ENCODE measurements around the gene OR5D13.

OR5D13 gene, protein sequence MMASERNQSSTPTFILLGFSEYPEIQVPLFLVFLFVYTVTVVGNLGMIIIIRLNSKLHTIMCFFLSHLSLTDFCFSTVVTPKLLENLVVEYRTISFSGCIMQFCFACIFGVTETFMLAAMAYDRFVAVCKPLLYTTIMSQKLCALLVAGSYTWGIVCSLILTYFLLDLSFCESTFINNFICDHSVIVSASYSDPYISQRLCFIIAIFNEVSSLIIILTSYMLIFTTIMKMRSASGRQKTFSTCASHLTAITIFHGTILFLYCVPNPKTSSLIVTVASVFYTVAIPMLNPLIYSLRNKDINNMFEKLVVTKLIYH

GRCh38 chr11:55773138-55773537 lies at the start of gene OR5D13:
OR5D13 (plus strand) TSS chr11:55773438; CDS start chr11:55773438, 0 bp downstream.
- DNase-seq: no peak

- no peak for DNase-seq
Measured at GRCh38 chr11:55726715-55727324, 46.4 kb upstream of the OR5D13 start.

DNA sequence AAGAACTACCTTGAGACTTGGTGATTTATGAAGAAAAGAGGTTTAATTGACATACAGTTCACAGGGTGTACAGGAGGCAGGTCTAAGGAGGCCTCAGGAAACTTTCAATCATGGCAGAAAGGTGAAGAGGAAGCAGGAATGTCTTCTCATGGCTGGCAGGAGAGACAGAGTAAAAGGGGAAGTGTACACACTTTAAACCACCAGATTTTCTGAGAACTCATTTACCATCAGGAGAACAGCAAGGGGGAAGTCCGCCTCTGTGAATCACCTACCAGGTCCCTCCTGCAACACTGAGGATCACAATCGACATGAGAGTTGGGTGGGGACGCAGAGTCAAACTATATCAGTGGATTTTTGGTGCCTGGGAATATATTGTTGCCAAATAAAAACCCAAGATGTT lies 40.3 kb upstream of the OR5D13 start:
- no peak for DNase-seq

DNA sequence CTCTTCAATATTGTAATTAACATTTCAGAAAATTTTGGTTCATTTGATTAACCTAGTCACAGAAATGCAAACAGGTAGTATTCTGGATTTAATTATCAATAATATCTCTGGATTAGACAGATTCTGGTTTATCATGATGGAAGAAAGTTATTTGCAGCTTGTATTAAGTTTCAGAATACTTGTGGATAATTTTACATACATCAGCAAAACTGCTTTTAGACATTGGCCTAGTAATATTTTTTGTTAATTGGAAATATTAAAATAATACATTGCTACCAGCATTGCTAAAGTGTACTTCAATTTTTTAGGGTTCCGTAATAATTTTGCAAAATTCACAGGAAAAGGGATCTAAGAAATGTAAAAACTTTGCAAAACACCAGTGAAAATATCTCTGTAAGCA lies 18.4 kb downstream of the OR5D13 start:
- no peak for DNase-seq

GRCh38 chr11:55793321-55793720 lies 20.1 kb downstream of the OR5D13 start:
- DNase-seq: no peak

DNA sequence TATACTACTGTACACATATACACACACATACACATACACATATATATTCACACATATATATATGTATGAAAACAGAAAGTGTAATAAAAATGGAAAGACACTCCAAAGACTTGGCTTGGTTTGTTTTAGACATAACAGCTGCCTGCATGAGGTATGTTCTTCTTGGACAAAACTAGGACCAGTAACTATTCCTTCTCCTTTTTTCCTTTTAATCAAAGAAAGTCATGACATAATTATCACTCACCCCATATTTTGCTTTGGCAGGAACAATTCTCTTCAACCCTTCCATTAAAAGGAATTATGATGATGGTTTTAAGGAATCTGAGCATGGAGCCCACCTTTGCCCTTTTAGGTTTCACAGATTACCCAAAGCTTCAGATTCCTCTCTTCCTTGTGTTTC lies 22.0 kb downstream of the OR5D13 start, which contains the start of gene OR5D14:
Gene OR5D14, plus strand, starts transcription at position 301 of the 400 bp plus-strand sequence. Its CDS starts 0 bp downstream, at position 301.
- DNase-seq: no peak

GRCh38 chr11:55806248-55806647 lies 33.0 kb downstream of the OR5D13 start:
- DNase-seq: no peak

- DNase-seq: no peak
Measured at GRCh38 chr11:55811067-55811466, 37.8 kb downstream of the OR5D13 start, which contains the start of gene OR5L1. OR5L1 (plus strand) TSS chr11:55811367; CDS start chr11:55811467, 100 bp downstream.

DNA sequence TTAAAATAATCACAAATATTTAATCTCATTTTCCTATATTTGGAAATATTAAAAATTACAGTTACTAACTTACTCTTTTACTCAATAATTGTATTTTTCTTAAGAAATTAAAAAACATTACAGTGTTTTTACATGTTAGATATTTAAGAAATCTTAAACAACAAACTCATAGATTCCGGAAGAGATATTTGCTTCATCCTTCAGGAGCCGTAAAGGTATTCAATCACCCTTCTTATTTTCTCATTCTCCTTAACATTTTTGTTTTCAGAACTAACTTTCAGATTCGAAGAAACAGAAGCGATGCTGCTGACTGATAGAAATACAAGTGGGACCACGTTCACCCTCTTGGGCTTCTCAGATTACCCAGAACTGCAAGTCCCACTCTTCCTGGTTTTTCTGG lies 46.1 kb downstream of the OR5D13 start, which contains the start of gene OR5D18:
Gene OR5D18, plus strand, starts transcription at position 301 of the 400 bp plus-strand sequence. Its CDS starts 0 bp downstream, at position 301.
- DNase-seq: no peak
